GM18498 (cell line): Measurements from ENCODE around the gene CLEC2A.
"Not testable (repeated sequence)": the region's sequence is repeated elsewhere in the genome, so short reads cannot be mapped to it uniquely, and the experiment has no call there.

ENCODE experiments used
- ATAC-seq: cut with Tn5 transposase; IDR thresholded peaks from one replicate; pipeline ENCODE4 v1.9.1; 2021; ENCODE audit warnings: mild to moderate bottlenecking, moderate library complexity; ENCODE audit not compliant: unreplicated experiment

Gene CLEC2A

DNA sequence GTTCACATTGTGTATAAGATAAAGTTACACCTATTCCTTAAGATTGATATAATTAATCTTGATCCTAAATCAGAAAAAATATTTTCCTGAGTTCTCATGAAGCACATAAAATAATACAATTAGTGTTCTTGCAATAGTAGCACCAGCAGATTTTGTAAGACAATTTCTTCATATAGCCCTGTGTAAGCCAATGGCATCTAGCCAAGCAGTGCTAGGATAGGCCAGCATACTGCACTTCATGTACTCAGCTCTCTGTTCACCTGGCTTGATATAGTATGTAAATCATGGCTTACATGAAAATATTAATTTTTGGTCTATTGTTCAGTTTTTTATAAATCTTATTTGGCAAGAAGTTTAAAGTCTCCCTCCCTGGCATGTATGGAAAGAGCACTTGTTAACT, 49.0 kb downstream of the CLEC2A start:
- ATAC-seq: no peak

DNA sequence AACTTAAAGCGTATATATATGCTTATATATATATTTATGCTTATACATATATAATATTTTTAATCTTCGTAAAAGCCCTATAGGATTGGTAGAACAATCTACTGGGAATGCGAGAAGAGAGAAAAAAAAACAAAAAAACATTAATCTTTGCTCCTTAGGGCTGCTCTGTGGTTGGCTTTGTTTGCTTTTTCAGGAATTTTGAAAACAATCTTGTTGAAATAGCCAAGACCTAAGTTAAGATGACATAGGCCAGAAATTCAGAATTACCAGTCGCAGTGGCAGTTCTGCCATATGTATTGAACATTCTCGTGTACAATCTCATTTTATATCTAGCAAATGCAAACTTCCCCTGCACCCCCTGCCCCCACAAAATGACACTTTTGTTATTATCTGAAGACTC, 50.2 kb downstream of the CLEC2A start:
- ATAC-seq: no peak

DNA sequence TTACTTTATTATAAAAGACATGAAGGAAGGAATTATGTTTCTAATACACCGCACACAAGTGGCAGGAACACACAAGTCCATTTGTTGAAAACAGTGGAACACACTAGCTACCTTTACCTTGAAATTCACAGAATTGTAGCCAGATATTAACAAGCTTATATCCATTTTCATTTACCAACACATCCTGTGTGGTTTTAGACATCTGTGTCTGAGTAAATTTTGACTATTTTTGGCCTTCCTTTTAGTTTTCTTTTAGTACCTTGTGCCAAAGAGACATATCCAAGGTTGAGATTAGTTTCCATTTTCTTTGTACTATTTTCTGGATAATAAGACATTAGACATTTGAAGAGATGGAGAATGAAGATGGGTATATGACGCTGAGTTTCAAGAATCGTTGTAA, 50.9 kb downstream of the CLEC2A start, which contains the start of gene KLRF2:
KLRF2 (plus strand) TSS at position 244 of the 400 bp plus-strand sequence; CDS start at position 351, 107 bp downstream.
- no peak for ATAC-seq

DNA sequence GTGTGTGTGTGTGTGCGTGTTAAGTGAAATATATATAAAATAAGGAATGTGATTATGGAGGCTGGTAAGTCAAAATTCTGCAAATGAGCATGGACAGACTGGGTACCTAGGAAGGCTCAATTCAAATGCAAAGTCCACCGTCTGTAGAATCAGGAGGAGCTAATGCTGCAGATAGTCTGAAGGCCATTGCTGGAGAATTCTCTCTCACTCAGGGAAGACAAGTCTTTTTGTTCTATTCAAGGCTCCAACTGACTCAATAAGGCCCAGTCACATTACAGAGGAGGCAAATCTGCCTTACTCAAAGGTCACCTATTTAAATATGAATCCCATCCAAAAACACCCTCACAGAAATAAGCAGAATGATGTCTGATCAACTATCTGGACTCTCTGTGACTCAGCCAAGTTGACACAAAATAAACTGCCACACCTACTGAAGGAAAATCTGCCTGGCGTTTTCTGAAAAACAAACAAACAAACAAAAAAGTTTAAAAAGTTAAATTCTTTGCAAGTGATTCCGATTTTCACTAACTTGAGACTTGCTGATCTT, 51.6 kb downstream of the CLEC2A start:
- ATAC-seq: no peak

DNA sequence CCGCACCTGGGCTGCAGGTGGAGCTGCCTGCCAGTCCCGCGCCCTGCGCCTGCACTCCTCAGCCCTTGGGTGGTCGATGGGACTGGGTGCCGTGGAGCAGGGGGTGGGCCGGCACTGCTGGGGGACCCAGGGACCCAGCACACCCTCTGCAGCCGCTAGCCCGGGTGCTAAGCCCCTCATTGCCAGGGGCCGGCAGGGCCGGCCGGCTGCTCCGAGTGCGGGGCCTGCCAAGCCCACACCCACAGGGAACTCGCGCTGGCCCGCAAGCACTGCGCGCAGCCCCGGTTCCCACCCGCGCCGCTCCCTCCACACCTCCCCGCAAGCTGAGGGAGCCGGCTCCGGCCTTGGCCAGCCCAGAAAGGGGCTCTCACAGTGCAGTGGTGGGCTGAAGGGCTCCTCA, 56.0 kb downstream of the CLEC2A start:
- not testable (repeated sequence) for ATAC-seq

DNA sequence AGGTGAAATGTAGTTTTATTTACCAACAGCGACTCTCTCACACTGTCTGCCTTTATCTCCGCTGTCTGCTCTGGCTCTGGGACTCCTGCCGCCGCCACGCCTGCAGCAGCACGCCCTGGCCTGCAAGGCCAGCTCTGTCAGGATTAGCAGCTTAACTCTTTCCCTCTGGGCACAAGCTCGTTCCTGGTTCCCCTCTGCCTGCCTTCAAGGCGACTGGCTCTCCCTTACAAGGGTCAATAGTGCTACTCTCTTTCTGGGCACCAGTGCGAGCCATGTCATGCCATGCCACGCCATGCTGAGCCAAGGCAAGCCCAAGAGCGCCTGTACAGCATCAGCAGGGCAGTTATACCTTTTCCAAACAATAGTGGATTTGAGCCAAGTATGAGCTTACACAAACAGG, 59.4 kb downstream of the CLEC2A start:
- ATAC-seq: no peak

DNA sequence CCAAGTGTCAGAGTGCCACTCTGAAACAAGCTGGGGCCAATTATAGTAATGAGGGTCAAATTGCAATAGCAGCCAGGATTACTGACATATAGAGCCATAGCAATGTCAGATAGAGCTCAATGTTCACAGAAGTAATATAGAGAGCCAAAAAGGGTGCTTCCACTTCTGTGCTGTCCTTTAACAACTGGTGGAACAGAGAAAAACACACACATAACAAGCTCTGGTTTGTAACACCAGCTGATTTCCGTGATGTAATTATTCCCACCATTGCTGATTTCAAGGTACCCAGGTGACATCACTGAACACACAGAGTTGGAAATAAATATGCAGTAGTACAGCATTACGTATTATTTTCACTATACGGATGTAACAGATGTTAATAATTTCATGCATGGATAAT, 60.0 kb downstream of the CLEC2A start:
- no peak for ATAC-seq

DNA sequence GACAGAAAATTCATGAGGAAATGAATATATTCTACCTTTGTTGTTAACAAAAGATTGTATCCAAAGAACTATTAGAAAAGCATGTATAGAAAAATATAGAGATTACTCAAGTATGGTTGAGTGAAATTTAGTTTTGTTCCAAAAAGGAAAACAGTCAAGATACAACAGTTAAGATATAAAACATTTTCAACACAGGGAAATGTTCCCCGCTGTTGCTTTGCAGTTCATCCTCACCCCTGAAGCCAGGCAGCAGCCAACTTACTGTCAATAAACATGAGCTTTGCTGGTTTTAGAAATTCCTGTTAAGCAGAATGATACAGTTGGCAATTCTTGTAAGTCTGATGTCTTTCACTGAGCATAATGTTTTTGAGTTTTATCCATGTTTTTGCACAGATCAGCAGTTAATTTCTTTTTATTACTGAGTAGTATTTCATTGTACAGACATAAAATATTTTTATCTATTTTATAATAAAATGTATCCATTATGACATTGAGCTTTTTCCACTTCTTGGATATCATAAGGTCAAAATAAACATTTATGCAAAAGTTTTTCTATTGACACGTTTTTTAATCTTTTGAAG, 61.8 kb downstream of the CLEC2A start:
- no peak for ATAC-seq

DNA sequence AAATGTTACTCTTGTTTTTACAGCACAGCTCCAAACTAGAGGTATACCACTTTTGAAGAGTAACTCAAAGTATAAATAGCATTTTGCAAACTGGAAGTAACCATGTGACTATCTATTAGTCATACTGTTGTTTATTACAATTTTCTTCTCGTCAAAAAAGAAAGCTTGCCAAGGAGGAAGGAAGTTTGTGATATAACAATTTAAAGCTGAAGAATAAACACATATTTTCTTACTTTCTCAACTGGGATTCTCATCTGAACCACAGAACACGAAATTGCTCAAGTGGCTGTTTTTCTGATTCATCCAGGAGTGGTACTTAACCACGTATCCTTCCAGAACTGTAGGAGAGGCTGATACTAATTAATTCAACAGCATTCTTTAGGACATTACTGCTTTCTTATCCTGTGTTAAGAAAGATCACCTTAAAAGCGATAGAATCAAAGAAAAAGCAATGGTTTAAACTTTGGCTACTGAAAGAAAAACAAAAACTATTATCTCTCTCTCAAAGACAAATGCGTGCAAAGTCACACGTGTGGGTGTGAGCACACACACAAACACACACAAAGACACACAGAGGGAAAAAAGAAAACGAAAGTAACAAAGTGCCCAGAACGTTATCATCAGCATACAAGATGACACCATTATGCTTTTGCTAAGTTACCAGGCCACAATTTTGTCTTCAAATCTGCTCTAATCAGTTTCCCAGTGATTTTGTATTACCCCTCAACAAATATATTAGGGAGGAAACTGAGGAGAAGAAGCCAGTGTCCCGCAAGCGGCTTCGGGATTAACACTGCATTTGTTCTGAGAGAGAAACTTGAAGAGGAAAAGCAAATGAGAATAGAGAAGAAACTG, 62.6 kb downstream of the CLEC2A start, which contains the start of gene CLEC2B:
CLEC2B (minus strand) TSS at position 48 of the 855 bp plus-strand sequence.
- peak; percentile 66 for ATAC-seq

DNA sequence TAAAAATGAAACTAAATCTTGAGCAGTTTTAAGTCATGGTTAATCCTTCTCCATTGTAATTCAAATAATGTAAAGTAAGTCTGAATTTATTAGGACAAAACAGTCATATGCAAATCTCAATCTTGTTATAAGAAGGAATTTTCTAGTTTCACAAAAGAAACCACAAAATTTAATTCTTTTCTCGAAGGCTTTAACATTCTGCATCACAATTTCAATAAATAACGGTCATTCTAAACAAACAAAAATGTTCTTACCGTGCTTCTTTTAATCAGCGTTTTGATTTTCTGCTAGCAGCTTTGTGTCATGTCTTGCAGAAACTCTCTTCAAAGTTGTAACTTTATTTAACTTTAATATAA, 63.2 kb downstream of the CLEC2A start:
- no peak for ATAC-seq

DNA sequence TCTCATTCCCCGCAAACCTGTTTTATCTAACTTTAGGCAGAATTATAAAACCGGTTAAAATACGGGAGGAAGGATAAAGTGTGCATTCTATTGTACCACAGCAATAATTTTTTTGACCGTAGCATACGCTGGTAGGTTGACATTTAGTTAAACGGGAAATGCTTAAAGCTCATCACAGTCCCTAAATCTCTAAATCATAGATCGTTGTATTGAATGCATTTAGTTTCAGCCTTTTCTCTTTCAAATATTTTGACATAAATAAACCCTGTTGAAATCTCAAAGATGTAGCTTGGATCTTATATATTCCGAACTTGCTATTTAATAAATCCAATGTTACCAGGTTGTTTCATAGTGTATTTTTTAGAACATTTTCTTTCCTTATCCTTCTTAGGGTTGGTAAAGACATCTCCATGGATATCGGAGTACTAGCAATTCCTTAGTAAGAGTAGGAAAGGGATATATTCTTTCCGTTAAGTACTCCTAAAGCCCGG, 63.8 kb downstream of the CLEC2A start:
- ATAC-seq: no peak

DNA sequence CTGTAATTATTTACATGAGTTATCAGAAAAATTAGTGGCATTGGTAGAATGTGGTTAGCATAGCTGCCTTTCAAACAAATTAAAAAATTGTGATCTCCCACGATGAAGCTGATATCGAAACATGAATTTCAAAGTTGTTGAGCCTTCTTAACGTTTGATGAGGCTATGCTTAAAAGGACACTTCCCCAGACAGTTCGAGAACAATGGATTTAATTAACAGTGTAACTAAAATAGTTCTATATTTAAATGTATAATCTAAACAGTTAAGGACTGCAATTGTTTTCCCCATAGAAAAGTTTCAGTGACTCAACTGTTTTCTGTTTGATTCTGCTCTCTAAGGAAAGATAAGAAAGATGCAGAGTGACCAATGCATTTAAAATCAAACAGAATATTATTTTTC, 64.6 kb downstream of the CLEC2A start:
- no peak for ATAC-seq

DNA sequence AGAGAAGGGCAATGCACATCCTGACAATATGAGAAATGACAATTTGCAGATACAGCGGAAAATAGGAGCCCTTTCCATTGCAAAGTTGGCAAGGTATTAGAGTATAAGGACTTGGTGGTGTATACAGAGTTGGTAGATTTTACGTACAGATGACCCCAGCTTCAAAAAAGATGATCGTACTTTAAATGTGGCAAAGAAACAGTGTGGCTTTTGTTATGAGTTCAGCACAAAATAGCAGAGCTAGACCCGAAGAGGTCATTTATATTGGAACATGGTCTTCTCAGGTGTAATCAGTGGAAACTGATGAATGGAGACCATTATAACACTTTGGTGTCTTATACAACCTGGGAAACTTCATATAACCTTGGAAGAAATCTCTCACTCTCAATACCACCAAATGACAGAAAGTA, 65.3 kb downstream of the CLEC2A start:
- ATAC-seq: no peak

DNA sequence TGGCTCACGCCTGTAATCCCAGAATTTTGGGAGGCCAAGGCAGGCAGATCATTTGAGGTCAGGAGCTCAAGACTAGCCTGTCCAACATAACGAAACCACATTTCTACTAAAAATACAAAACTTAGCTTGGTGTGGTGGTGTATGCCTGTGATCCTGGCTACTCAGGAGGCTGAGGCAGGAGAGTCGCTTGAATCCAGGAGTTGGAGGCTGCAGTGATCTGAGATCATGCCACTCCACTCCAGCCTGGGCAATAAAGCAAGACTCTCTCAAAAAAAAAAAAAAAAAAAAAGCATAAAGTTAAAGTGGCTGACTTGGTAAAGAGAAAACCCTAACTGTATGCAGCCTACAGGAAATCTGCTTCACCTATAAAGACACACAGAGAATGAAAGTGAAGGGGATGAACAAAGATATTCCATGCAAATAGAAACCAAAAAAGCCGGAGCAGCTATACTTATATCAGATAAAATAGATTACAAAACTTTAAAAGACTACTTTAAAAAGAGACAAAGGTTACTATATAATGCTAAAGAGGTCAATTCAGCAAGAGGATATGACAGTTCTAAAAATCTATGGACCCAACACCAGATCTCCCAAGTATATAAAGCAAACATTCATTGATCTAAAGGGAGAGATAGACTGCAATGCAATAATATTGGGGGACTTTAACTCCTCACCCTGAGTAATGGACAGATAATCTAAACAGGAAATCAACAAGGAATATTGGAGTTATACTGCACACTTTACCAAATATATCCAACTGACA, 67.1 kb downstream of the CLEC2A start:
- ATAC-seq: no peak
